ENCODE results near the gene AP1S2. TPM values are rescaled to one million over a fixed set of nuclear protein-coding genes. Genes with fewer than 3 reads are reported as not detected.
"Not testable (repeated sequence)": the region's sequence is repeated elsewhere in the genome, so short reads cannot be mapped to it uniquely, and the experiment has no call there.

Gene AP1S2
- total and polyA plus RNA-seq, 8 donors = 4.0 to 17.5 (median 6.8) TPM

DNA sequence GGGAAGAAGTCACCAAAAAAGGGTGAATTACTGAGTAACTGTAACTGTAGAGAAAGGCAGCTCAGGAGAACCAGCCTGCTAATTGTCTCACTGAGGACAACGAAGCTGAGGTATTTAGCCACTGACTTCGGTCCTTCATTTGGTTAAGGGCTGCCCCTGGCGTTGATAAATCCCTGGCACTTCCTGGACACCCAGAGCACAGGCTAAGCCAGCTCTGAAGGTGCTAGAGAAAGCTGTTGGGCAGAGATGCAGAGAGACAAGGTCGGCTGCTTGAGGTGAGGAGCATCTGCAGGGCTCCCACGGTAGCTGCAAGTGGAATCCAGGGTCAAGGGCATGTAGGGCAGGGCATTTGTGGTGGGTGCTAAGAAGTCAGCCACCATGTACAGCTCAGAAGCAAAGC lies 33.4 kb upstream of the AP1S2 start:
- Histone ChIP-seq H3K4me1 (no peaks in the 10 kb centered on the region), H3K27me3 (peaks cover 0 to 9% (median 0%) of the 10 kb centered on the region in 4 donors), H3K4me3 (no peak overlapping the region), H3K36me3 (no peaks in the 10 kb centered on the region), H3K27ac (no peak overlapping the region), H3K9me3 (no peaks in the 10 kb centered on the region)
- no peak for DNase-seq
- TF ChIP-seq, protein P1, sequence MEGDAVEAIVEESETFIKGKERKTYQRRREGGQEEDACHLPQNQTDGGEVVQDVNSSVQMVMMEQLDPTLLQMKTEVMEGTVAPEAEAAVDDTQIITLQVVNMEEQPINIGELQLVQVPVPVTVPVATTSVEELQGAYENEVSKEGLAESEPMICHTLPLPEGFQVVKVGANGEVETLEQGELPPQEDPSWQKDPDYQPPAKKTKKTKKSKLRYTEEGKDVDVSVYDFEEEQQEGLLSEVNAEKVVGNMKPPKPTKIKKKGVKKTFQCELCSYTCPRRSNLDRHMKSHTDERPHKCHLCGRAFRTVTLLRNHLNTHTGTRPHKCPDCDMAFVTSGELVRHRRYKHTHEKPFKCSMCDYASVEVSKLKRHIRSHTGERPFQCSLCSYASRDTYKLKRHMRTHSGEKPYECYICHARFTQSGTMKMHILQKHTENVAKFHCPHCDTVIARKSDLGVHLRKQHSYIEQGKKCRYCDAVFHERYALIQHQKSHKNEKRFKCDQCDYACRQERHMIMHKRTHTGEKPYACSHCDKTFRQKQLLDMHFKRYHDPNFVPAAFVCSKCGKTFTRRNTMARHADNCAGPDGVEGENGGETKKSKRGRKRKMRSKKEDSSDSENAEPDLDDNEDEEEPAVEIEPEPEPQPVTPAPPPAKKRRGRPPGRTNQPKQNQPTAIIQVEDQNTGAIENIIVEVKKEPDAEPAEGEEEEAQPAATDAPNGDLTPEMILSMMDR (IDR thresholded peaks at IDR 0.05) = no peak
- ATAC-seq = peak; percentile 24 to 59 (median 38)
- intact Hi-C loops (cut with DNase I) = no loop called here
- FAIRE-seq = no peak
- WGBS, 2 donors = 18 to 35% methylated on average over 5 of the region's 5 CpGs

DNA sequence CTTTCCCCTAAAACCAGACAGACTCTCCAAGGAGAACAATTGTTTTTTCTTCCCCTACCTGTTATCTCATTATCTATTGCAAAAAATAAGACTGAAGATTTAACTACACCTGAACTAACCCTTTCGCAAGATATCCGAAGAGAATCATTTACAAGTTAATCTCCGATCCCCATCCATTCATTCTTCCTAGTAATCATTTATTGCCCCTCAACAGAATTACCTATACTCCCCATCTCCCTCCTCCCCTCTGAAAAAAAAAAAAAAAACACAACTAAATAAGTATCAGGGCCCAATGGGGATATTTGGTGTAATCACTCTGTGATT lies 28.9 kb upstream of the AP1S2 start:
- peaks cover 0 to 9% (median 0%) of the 10 kb centered on the region in 4 donors for H3K27me3 ChIP-seq
- no peaks in the 10 kb centered on the region for H3K4me1 ChIP-seq
- FAIRE-seq (no peak), ATAC-seq (no peak), DNase-seq (no peak)
- TF ChIP-seq, protein P1 (IDR thresholded peaks at IDR 0.05) = no peak
- H3K27ac ChIP-seq = no peak overlapping the region
- H3K36me3 ChIP-seq = no peaks in the 10 kb centered on the region
- H3K9me3 ChIP-seq = no peaks in the 10 kb centered on the region
- intact Hi-C loops (cut with DNase I) = no loop called here
- WGBS, 2 donors = 88 to 90% methylated on average over 3 of the region's 3 CpGs
- no peak overlapping the region for H3K4me3 ChIP-seq

DNA sequence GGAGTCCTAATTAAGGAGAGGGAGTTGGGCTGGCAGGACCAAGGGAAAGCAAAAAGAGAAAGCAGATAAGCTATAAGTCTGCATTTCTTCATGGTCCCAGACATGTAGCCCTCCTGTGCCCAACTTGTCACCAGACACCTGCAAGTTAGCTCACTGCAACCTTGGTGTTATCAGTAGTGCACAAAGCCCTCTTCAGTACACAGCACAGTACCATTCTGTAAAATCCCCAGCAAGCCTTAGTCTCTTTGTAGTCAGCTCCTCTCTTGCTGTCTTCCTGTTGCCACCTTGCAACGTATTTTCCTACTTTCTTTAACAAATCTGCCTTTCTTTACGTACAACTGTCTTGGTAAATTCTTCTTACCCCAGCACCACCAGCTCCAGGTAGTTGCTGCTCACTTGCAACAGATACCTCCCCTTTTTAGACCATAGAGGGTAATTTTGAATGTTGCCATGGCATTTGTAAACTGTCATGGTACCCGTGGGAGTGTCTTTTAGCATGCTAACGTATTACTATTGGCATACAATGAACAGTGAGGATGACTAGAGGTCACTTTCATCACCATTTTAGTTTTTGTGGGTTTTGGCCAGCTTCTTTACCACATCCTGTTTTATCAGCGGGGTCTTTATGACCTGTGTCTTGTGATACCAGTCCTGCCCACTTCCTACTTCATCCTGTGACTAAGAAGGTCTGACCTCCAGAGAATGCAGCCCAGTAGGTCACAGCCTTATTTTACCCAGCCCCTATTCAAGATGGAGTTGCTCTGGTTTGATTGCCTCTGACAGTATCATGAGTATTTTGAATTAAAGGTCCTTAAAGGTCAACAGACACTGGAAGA lies 28.3 kb upstream of the AP1S2 start:
- Histone ChIP-seq H3K36me3 (no peaks in the 10 kb centered on the region), H3K4me3 (no peak overlapping the region), H3K4me1 (no peaks in the 10 kb centered on the region), H3K9me3 (no peaks in the 10 kb centered on the region), H3K27me3 (peaks cover 0 to 9% (median 0%) of the 10 kb centered on the region in 4 donors), H3K27ac (no peak overlapping the region)
- DNase-seq (no peak), ATAC-seq (no peak), FAIRE-seq (no peak)
- WGBS, 2 donors = 50 to 62% methylated on average over 5 of the region's 5 CpGs
- TF ChIP-seq, protein P1 (IDR thresholded peaks at IDR 0.05) = no peak
- intact Hi-C loops (cut with DNase I) = no loop called here

DNA sequence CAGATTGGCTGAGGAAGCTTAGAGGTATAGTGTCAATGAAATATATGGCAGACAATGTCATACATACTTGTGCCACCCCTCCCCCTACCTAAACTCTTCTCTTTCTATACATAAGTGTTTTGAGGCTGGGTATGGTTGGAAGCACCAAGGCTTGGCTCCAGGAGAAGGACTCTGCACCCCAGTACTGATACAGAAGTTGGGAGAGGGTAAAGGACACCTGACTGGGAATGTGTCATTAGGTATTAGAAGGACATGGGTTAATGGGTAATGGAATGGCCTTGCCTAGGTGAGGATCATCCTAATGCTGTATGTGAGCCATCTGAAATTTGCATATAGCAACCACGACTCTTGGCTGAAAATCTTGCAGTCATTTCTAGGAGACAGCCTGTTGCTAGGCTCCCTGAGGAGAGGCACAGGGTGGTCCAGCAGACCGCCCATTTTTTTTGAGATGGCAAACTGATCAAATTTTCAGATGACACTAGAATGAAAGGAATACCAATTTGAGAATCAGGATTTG lies 26.8 kb upstream of the AP1S2 start:
- ATAC-seq (no peak), FAIRE-seq (no peak), DNase-seq (no peak)
- Histone ChIP-seq H3K27ac (no peak overlapping the region), H3K9me3 (no peaks in the 10 kb centered on the region), H3K36me3 (no peaks in the 10 kb centered on the region), H3K4me1 (no peaks in the 10 kb centered on the region), H3K4me3 (no peak overlapping the region), H3K27me3 (peaks cover 0 to 11% (median 0%) of the 10 kb centered on the region in 4 donors)
- TF ChIP-seq, protein P1 (IDR thresholded peaks at IDR 0.05) = no peak
- intact Hi-C loops (cut with DNase I) = no loop called here
- 55 to 69% methylated on average over 2 of the region's 2 CpGs for WGBS, 2 donors

DNA sequence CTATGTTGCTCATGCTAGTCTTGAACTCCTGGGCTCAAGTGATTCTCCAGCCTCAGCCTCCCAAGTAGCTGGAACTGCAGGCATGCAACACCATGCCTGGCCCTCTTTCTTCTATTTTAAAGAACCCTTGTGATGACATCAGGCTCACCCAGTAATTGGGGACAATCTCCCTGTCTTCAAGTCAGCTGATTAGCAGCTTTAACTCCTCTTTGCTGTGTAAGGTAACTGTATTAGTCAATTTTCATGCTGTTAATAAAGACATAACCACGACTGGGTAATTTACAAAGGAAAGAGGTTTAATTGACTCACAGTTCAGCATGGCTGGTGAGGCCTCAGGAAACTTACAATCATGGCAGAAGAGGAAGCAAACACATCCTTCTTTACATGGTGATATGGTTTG lies 23.3 kb upstream of the AP1S2 start:
- H3K27me3 ChIP-seq; H3K9me3 ChIP-seq; intact Hi-C loops (cut with DNase I); ATAC-seq; H3K4me1 ChIP-seq; H3K27ac ChIP-seq; H3K4me3 ChIP-seq; DNase-seq; H3K36me3 ChIP-seq; FAIRE-seq: not testable (repeated sequence)
- WGBS, 2 donors = 38 to 50% methylated on average over 1 of the region's 1 CpG
